ENCODE measurements around the gene IGFL4.

Gene IGFL4

DNA sequence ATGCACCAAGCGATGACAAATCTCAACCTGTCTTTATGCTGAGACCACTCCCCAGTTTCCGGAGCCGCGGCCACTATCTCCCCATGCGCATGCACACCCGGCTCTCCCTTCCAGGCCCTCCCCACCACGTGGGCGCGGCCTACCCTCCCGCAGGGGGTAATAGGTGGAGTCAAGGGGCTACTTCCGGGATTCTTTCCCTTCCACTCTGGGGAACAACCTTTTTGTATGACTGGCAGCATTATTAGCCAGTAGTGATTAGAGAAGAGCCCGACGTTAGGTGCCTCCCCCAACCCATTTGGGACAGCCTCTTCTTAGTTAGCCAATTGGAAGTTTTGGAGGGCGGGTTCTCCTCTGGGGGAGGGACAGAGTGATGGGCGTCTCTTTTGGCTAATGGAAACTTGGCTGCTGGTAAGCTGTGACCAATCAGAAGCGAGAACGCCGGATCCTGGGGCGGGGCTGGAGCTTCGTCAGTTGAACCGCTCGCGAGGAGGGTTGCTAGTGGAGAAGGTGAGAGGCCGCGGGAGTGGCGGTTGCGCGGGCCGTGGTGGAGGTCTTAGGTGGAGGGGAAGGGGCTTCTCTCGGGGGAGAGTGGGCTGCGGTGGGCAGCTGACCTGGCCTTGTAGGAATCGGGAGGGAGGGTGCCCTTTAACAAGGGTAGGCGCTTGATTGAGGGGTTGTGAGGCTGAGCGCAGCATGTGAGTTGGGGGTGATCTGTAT is 45.6 kb downstream of the IGFL4 start, which contains the start of gene CCDC61:
Gene CCDC61 (plus strand): TSS at position 470 of the 717 bp plus-strand sequence. CDS start 7,552 bp downstream, outside the sequence.
- peak; percentile 98 for DNase-seq (ENCODE audit: low read depth, low spot score)

DNA sequence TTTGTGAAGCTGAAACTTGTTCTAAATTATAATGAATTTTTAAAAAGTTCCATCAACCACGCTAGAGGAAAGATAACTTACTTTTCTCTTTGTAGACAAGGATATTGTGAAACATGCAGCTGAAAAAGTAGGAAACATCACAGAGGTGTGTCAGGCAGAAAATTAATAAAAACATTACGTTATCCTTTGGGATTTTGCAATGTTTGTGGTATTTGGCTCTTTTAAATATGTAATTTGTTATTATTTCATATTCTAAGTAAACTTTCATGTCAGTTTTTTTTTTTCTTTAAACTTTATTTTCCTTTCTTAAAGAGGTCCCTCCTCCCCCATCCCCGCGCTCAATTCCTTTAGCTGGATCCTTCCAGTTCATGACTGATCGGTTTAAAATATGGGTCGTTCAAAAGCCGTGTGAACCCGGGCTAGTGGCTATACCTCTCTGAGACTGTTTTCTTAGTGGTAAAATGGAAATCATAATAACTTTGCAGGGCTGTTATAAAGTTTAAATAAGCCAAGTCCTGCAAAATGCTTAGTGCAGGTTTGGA is 46.3 kb downstream of the IGFL4 start:
- no peak for DNase-seq (ENCODE audit: low read depth, low spot score)

DNA sequence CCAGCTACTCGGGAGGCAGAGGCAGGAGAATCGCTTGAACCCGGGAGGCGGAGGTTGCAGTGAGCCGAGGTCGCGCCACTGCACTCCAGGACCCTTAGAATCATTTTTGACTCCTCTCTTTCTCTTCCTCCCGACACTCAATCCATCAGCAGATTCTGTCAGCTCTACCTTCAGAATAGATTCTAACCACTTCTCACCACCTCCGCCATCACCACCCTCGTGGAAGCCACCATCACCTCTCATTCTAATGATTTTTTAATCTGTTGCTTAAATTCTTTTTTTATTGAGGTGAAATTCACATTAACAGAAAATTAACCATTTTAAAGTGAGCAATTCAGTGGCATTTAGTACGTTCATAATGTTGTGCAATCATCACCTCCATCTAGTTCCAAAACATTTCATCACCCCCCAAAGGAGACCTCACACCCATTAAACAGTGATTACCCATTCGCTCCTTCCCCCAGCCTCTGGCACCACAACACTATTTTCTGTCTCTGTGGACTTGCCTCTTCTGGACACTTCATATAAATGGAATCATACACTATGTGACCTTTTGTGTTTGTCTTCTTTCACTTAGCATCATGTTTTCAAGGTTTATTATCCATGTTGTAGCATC is 50.6 kb downstream of the IGFL4 start:
- no peak for DNase-seq (ENCODE audit: low read depth, low spot score)
